Measurements from ENCODE around the gene ARHGEF28.

DNA sequence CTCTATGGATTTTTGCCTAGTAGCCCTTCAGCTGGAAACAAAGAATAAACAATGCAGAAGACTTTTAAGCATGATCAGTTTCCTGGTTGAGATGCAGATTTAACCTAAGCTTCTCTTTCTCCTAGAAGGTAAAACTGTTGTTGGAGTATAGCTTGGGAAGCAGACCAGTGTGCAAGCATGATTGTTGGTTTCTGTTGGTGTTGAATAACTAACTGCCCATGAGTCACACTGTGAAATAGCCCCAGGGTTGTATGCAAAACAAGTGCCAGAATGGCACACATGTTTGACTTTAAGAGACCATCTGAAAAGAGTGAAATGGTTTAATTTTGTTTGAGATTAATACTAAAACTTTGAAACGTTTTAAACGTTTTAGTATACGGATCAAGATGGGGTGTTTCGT is 227.1 kb downstream of the ARHGEF28 start:
- TF ChIP-seq, protein P1, sequence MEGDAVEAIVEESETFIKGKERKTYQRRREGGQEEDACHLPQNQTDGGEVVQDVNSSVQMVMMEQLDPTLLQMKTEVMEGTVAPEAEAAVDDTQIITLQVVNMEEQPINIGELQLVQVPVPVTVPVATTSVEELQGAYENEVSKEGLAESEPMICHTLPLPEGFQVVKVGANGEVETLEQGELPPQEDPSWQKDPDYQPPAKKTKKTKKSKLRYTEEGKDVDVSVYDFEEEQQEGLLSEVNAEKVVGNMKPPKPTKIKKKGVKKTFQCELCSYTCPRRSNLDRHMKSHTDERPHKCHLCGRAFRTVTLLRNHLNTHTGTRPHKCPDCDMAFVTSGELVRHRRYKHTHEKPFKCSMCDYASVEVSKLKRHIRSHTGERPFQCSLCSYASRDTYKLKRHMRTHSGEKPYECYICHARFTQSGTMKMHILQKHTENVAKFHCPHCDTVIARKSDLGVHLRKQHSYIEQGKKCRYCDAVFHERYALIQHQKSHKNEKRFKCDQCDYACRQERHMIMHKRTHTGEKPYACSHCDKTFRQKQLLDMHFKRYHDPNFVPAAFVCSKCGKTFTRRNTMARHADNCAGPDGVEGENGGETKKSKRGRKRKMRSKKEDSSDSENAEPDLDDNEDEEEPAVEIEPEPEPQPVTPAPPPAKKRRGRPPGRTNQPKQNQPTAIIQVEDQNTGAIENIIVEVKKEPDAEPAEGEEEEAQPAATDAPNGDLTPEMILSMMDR (conservative IDR thresholded peaks at IDR 0.05; ENCODE audit: low read length): no peak
- TF ChIP-seq EZH2phosphoT487 (IDR thresholded peaks at IDR 0.05; ENCODE audit: borderline replicate concordance): no peak

Data from Loucy (cell line).